ENCODE results near the gene COLEC12. TPM values are rescaled to one million over a fixed set of nuclear protein-coding genes. Genes with fewer than 3 reads are reported as not detected.

COLEC12 gene
- total RNA-seq, 1 donor = 0.21 TPM

Other genes starting within 250 kb of the COLEC12 start
- gene THOC1, start 232.7 kb downstream of the COLEC12 start, total RNA-seq = 161 TPM
- 0.10 TPM for gene CETN1, start 79.7 kb upstream of the COLEC12 start, total RNA-seq
- gene CLUL1, start 96.3 kb upstream of the COLEC12 start, total RNA-seq = not detected
- 0.63 TPM for gene TYMS, start 157.0 kb upstream of the COLEC12 start, total RNA-seq
- gene ENOSF1, start 211.9 kb upstream of the COLEC12 start, total RNA-seq = 16.1 TPM